Nasal cavity respiratory epithelium epithelial cell of viscerocranial mucosa (primary cell): Measurements from ENCODE around the gene CXorf65. TPM values are rescaled to one million over a fixed set of nuclear protein-coding genes. Genes with fewer than 3 reads are reported as not detected.

Experiments used
- total RNA-seq: library from RNA; depleted of rRNA; stranded (reverse); fragments of >200 nt; gene quantifications from 2 replicates; pipeline ENCODE4 v1.2.3, GENCODE V29; 2014

The CXorf65 gene
- total RNA-seq: not detected in 2 replicates

DNA sequence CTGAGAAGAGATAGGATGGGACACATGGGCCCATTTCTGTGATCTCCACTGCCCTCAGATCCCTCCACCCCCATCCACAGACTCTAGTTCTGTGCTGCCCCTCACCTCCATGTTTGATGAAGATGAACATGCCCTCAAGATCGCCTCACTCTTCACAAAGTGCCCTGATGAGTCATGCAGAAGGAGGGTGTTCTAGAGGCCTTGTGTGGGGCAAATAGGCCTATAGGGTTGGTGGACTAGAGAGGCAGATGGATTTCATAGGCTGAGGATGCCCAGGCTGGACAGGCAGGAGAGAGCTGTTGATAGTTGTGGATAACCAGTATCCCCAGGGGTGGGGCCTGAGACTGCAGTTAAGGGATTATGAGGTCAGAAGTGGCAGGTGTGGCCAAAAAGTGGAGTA, at the start of gene CXorf65:
CXorf65 (minus strand) TSS at position 314 of the 400 bp plus-strand sequence; CDS start at position 130, 184 bp downstream.

DNA sequence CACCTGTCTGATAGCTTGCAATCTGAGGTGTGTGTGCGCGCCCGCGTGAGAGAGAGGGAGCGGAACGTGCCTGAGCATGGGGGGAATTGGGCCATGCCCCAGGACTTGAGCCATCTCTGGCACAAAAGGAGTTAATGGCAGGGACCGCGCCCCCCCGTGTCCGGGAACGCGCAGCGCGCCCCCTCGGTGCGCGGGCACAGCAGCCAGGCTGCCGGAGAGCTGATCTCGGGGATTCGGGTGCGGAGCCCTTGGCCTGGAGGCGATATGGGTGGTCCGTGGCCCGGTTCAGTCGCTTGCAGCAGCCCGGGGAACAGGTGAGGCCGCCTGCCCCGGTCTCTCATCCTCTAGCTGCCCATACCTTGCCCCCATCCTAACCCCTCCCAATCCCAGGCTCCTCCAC, 38.1 kb upstream of the CXorf65 start, which contains the start of gene NLGN3:
NLGN3 (plus strand) TSS at position 191 of the 400 bp plus-strand sequence. CDS start 2,909 bp downstream, outside the sequence.

DNA sequence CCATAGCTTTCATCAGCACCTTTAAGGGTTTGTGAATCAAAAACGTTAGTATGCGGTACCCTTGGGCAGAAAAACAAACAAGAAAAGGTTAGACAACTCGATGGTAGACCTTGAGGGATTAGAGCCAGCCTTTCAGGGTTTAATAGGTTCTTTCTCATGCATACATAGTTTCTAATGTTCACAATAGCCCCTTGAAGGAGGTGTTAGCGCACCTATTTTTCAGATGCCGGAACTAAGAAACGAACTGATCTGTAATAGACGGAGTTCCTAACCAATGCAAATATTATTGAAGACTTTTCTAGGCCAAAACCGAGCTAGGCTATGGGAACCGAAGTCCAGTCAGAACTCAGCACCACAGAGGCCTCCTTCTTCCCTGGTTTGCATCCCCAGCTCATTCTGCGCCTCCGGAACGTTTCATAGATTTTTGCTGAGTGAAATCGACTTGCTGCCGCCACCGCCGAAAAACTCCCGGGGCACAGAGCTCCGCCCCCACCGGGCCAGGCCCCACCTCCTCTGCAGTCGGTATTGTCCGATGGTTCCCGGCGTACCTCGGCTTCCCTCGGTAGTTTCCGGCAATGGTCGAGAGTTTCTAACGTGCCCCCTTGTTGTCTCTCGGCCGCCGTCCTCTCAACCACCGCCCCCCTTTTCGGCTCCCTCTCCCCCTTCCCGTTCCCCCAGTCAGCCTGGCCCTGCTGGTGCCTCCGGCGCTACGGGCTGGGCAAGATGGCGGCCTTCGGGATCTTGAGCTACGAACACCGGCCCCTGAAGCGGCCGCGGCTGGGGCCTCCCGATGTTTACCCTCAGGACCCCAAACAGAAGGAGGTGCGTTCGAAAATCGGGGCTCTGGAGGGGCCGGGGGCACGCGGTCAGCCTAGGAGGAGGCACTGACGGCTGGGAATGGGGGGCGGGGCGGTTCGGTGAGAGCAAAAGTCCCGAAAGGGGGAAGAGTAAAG, 11.8 kb upstream of the CXorf65 start, which contains the start of gene MED12:
MED12 (plus strand) TSS at position 565 of the 953 bp plus-strand sequence; CDS start at position 724, 159 bp downstream.

DNA sequence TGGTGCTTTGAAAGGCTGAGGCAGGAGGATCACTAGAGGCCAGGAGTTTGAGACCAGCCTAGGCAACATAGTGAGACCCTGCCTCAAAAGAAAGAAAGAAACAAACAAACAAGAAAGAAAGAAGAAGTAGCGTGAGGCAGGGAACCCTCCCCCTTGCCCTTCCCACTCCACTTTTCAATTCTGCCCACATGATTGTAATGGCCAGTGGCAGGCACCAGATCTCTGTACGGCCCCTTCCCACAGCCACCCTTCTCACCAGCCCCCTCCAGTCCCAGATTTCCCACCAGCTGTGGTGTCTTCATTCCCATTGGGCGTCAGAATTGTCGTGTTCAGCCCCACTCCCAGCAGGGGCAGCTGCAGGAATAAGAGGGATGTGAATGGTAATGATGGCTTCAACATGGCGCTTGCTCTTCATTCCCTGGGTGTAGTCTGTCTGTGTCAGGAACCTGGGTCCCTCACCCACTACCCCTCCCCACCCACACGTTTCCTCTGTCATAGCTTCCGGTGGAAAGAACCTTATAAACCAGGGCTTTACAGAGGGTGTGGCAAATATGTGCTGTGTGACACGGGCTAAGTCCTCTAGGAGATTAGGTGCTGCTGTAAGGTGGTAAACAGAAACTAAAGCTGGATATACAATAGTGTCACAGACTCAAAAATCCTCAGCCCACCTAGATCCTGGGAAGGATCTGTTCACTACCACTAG, 4.8 kb upstream of the CXorf65 start, which contains the start of gene IL2RG:
IL2RG (minus strand) TSS at position 437 of the 703 bp plus-strand sequence; CDS start at position 399, 38 bp downstream.

DNA sequence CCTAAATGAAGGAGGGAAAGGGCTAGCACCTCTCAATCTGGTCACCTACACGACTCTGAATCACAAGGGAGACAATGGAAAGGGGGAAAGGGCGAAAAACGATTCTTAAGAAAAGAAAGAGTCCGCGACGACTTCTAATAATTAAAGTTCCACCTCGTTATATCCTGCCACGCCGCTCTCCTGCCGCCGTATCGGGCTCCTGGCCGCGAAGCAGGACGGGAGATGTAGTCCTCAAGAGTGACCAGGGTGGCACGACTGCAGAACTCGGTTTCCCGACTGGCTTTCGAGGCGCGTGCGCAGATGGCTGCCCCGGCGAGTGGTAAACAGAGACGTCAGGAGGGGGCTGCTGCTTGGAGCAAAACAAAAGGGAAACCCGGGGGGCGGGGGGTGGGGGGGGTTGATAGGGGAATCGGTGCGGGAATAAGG, 11.0 kb downstream of the CXorf65 start, which contains the start of gene FOXO4:
FOXO4 (plus strand) TSS at position 297 of the 426 bp plus-strand sequence. CDS start 678 bp downstream, outside the sequence.

DNA sequence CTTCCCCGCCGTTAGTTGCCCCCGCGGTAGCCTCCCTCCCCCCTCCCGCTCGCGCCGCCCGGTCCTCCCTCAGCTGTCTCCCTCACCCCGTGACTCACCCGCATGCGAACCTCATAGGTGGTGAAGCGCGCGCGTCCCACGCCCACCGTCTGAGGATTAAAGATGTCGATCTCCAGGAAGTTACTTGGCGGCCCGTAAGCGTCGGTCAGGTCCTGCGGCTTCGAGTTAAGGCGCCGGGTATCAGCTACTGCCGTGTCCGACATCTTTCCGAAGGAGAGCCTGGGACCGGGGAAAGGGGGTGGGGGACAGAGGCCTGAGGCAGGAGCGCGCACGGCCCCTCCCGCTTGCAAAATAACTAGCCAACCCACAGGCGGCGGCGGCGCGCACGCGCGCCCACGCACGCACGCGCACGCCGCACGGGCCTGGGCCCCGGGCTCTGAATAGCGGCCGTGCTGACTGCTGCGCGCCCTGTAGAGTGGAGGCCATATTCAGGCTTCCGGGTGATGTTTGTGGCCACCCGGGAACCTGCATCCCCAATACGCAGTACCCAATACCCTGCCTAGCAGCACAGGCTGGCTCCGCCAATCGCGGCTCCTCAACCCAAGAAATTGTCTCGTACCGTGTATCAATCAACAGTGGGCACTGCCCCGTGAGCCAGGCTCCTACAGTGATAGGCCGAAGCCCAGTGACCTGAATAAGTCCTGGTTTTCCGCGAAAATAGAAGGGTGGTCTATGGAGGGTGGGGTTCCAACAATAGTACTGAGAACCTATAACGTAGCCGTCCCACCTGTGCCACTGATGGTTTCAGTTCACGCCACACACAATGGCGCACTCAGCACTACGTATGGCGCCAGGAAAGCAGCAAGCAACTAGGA, 38.3 kb downstream of the CXorf65 start, which contains the start of gene SNX12:
SNX12 (minus strand) TSS at position 291 of the 875 bp plus-strand sequence; CDS start at position 263, 28 bp downstream.

Other genes with a start within 250 kb of the CXorf65 start
- gene TEX11, start 198.0 kb downstream of the CXorf65 start, total RNA-seq: not detected in 2 replicates
- gene SLC7A3, start 175.6 kb downstream of the CXorf65 start, total RNA-seq: not detected in 2 replicates
- 53.7 and 77.9 TPM in 2 replicates for gene SNX12, start 38.4 kb downstream of the CXorf65 start, total RNA-seq
- gene FOXO4, start 10.9 kb downstream of the CXorf65 start, total RNA-seq: 4.8 and 5.5 TPM in 2 replicates
- 0.36 TPM in 1 of 2 replicates, not detected in the other for gene IL2RG, start 4.8 kb upstream of the CXorf65 start, total RNA-seq
- gene MED12, start 11.9 kb upstream of the CXorf65 start, total RNA-seq: 13.7 and 32.4 TPM in 2 replicates
- under 0.01 and 0.14 TPM in 2 replicates for gene NLGN3, start 38.1 kb upstream of the CXorf65 start, total RNA-seq
- not detected in 2 replicates for gene GJB1, start 116.5 kb upstream of the CXorf65 start, total RNA-seq
- 2.7 and 7.8 TPM in 2 replicates for gene ZMYM3, start 147.4 kb upstream of the CXorf65 start, total RNA-seq
- 297 and 299 TPM in 2 replicates for gene NONO, start 176.9 kb upstream of the CXorf65 start, total RNA-seq
- gene ITGB1BP2, start 195.0 kb upstream of the CXorf65 start, total RNA-seq: 1.4 and 1.5 TPM in 2 replicates